Transverse colon (tissue), 4 donors: ENCODE measurements around the gene MFN1. TPM values are rescaled to one million over a fixed set of nuclear protein-coding genes. Genes with fewer than 3 reads are reported as not detected.

Experiments used
- DNase-seq: peaks from one replicate; pipeline ENCODE4 v3.0.0-alpha.2; 2019
- H3K27ac ChIP-seq, 4 donors: fragments of 200-600 bp; sonication (generic); 2 replicates each; pipeline ENCODE4 v1.5.1; 2016 to 2018; ENCODE audit warnings: inconsistent platforms in 4 of 4
- H3K27me3 ChIP-seq: fragments of 200-600 bp; sonication (generic); 2 replicates; pipeline ENCODE4 v1.5.1; 2017; ENCODE audit warnings: inconsistent platforms
- H3K36me3 ChIP-seq, 4 donors: fragments of 200-600 bp; sonication (generic); 2 replicates each; pipeline ENCODE4 v1.5.1; 2017 to 2019; ENCODE audit warnings: inconsistent platforms in 4 of 4
- H3K4me1 ChIP-seq, 4 donors: fragments of 200-600 bp; sonication (generic); 2 replicates each; pipeline ENCODE4 v1.5.1; 2017 to 2020; ENCODE audit warnings: inconsistent platforms in 4 of 4
- H3K4me3 ChIP-seq, 4 donors: fragments of 200-600 bp; sonication (generic); 1 replicate in 1 of 4; 2 replicates in 3 of 4; pipeline versions ENCODE4 v1.5.1 to v1.6.1; 2017 to 2019; ENCODE audit warnings: inconsistent platforms in 4 of 4
- H3K9me3 ChIP-seq, 2 donors: fragments of 200-600 bp; sonication (generic); 2 replicates each; pipeline ENCODE4 v1.5.1; 2017 to 2019; ENCODE audit warnings: inconsistent platforms in 2 of 2
- EP300 ChIP-seq: sonication (generic); formaldehyde crosslinking; IDR thresholded peaks from one replicate; pipeline ENCODE4 v1.6.1; 2017; ENCODE audit warnings: antibody characterized with exemption, low read depth
- POLR2A ChIP-seq: fragments of 450-650 bp; IDR thresholded peaks from one replicate; pipeline ENCODE4 v1.6.1; 2016; ENCODE audit warnings: antibody characterized with exemption, mild to moderate bottlenecking, moderate library complexity
- POLR2AphosphoS5 ChIP-seq, 3 donors: sonication (generic); formaldehyde crosslinking; IDR thresholded peaks; one replicate each; pipeline ENCODE4 v1.6.1; 2016; ENCODE audit warnings: antibody characterized with exemption in 3 of 3
- WGBS, 2 donors: methylation state at CpG; one replicate each; pipeline ENCODE4 v1.1.5; 2018; ENCODE audit warnings: low coverage in 1 of 2; 5-methylcytosine and 5-hydroxymethylcytosine counted together
- in situ Hi-C, 4 donors: fragments of 200-750 bp; cut with MboI; loops; one replicate each; pipeline versions ENCODE4 v1.15.0 to v1.15.1; 2017; ENCODE audit warnings: low sequenced_read_pairs in 3 of 4, low pct_ligation_motif_present in 1 of 4, low pct_unique_long_range_greater_than_20kb in 1 of 4
- intact Hi-C: fragments of 100-400 bp; cut with DNase I; formaldehyde crosslinking; loops from one replicate; pipeline ENCODE4 v1.15.1; 2023; ENCODE audit warnings: low total_unique reads
- total RNA-seq, 4 donors: library from RNA; depleted of rRNA; stranded (reverse); fragments of >200 nt; gene quantifications; one replicate each; pipeline ENCODE4 v1.1.0, GENCODE V29; 2016
- TF ChIP-seq, protein P1 (sequence below), 5 experiments: fragments of 200-600 bp in 3 of 5; fragments of 450-650 bp in 2 of 5; sonication (generic) in 3 of 5; IDR thresholded peaks; 1 replicate in 2 of 5; 2 replicates in 3 of 5; pipeline ENCODE4 v1.5.1; 2016 to 2017; ENCODE audit warnings: antibody characterized with exemption in 5 of 5, inconsistent platforms in 3 of 5, mild to moderate bottlenecking in 2 of 5, moderate library complexity in 1 of 5

MFN1 gene
- 10 to 100 TPM; 46.8 to 69.4 (median 62.6) TPM for total RNA-seq

DNA sequence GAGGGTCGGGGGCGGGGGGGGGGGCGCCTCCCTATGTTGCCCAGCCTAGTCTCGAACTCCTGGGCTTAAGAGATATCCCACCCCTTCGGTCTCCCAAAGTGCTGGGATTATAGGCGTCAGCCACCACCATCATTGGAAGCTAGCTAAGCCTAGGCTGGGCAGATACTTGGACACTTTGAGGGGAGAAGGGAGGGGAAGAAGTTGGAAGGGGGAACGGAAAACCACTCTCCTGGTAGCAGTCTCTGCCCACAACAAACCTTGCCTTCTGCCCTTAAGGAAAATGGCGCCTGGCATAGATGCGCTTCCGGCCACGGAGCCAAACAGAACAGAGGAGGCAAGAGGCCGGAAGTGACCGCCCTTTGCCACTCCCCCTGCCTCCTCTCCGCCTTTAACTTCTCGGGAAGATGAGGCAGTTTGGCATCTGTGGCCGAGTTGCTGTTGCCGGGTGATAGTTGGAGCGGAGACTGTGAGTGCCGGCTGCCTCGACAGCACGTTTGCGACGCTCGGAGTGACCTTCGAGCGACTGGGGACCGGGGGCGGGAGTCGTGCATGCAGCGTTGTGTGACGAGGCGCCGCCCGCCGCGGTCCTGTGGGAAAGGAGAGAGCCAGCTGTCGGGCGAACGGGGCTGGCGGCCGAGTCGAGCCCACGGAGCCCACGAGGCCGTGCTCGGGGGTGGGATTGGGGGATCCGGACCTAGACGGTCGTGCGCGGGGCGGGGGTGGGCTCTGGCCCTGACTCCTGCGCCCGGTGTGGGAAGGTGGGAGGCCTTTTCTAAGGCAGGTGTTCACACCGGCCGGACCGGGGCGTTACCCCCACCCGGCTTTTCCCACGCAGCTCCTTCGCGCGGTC lies at the start of gene MFN1:
Gene MFN1 (plus strand): TSS at position 365 of the 850 bp plus-strand sequence. CDS start 1,143 bp downstream, outside the sequence.
- WGBS, 2 donors, result 0% methylated on average over 34 of the region's 63 CpGs; no CpG with 5 or more reads in 1 of the 2 donors
- peaks cover 0 to 21% (median 7%) of the 10 kb centered on the region in 4 donors for H3K36me3 ChIP-seq
- intact Hi-C loops (loop anchor here (5.0 to 10.0 kb wide), 2 partner anchors 105 to 217 kb away; partner anchors contain the start of genes ACTL6A and GNB4), in situ Hi-C loops (no loop called here)
- peak within 1 kb of the TSS; percentile 55 to 80 (median 70) for H3K4me3 ChIP-seq
- DNase-seq, result peak; percentile 95
- TF ChIP-seq EP300 (no peak), POLR2AphosphoS5 (IDR thresholded peaks at IDR 0.05) (peak; percentile 85 to 92 (median 88)), POLR2A (peak; percentile 70)
- H3K27me3 ChIP-seq, result no peaks in the 10 kb centered on the region
- peaks cover 6 to 17% (median 7%) of the 10 kb centered on the region in 4 donors for H3K4me1 ChIP-seq
- H3K27ac ChIP-seq, result peak within 1 kb of the TSS; percentile 87 to 94 (median 91)
- H3K9me3 ChIP-seq, result no peaks in the 10 kb centered on the region

DNA sequence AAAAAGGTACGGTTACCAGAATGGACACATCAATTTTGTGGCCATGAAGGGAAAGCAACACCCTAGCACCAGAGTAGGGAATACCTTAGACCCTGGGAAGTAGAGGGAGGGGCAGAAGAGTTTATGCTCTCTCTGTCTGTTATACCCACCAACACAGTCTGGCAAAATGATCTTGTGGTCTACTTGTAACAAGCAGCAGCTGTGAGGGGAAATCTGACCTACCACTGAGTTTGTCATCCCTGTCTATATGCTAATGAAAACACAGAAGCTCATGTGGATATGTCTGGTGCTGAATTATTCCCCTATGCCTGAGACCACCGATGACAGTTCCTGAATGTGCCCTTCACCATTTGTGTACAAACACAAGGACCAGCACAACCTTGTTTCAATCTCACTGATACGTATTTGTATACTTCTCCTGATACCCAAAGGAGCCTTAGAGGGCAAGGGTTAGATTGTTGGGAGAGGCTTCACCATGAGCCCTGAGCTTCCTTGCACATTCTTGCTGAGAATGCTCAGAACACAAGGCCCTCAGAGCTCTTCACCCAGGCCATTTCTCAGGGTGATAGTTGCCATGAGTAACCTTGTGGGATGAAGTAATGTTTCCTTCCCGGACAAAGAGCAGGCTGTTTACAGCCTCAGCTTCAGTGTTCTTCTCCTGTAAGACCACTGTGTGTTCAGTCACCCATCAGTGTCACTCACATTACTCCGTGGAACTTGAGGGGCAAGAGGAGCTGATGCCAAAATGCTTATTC lies 49.4 kb upstream of the MFN1 start:
- intact Hi-C loops (no loop called here), in situ Hi-C loops (no loop called here)
- 69 to 73% methylated on average over 3 to 5 of the region's 5 CpGs for WGBS, 2 donors
- H3K9me3 ChIP-seq, result no peaks in the 10 kb centered on the region
- no peak overlapping the region for H3K4me3 ChIP-seq
- no peak for TF ChIP-seq EP300
- no peak for TF ChIP-seq POLR2A
- TF ChIP-seq POLR2AphosphoS5 (IDR thresholded peaks at IDR 0.05), result no peak
- H3K36me3 ChIP-seq, result no peaks in the 10 kb centered on the region
- DNase-seq, result no peak
- H3K27ac ChIP-seq, result no peak overlapping the region
- H3K4me1 ChIP-seq, result no peaks in the 10 kb centered on the region
- H3K27me3 ChIP-seq, result no peaks in the 10 kb centered on the region

DNA sequence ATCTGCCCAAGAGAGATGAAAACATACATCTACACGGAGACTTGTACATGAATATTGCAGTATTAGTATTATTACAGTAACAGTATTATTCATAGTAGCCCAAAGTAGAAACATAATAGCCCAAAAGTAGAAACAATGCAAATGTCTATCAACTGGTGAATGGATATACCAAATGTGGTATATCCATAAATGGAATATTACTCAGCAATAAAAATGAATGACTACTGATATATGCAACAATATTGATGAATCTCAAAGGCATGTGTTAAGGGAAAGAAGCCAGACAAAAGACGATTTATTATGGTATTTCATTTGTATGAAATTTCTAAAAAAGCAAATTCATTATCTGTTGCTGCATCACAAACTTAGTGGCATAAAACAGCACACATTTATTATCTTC lies 48.2 kb upstream of the MFN1 start:
- no peak for DNase-seq
- H3K4me1 ChIP-seq, result no peaks in the 10 kb centered on the region
- in situ Hi-C loops (no loop called here), intact Hi-C loops (no loop called here)
- no peaks in the 10 kb centered on the region for H3K36me3 ChIP-seq
- no peaks in the 10 kb centered on the region for H3K9me3 ChIP-seq
- WGBS, 2 donors, result 88 to 90% methylated on average over 2 of the region's 2 CpGs
- no peak for TF ChIP-seq POLR2AphosphoS5 (IDR thresholded peaks at IDR 0.05)
- TF ChIP-seq, protein P1, sequence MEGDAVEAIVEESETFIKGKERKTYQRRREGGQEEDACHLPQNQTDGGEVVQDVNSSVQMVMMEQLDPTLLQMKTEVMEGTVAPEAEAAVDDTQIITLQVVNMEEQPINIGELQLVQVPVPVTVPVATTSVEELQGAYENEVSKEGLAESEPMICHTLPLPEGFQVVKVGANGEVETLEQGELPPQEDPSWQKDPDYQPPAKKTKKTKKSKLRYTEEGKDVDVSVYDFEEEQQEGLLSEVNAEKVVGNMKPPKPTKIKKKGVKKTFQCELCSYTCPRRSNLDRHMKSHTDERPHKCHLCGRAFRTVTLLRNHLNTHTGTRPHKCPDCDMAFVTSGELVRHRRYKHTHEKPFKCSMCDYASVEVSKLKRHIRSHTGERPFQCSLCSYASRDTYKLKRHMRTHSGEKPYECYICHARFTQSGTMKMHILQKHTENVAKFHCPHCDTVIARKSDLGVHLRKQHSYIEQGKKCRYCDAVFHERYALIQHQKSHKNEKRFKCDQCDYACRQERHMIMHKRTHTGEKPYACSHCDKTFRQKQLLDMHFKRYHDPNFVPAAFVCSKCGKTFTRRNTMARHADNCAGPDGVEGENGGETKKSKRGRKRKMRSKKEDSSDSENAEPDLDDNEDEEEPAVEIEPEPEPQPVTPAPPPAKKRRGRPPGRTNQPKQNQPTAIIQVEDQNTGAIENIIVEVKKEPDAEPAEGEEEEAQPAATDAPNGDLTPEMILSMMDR (IDR thresholded peaks at IDR 0.05), result no peak
- no peak for TF ChIP-seq EP300
- no peak for TF ChIP-seq POLR2A
- H3K27ac ChIP-seq, result no peak overlapping the region
- no peaks in the 10 kb centered on the region for H3K27me3 ChIP-seq
- H3K4me3 ChIP-seq, result no peak overlapping the region

DNA sequence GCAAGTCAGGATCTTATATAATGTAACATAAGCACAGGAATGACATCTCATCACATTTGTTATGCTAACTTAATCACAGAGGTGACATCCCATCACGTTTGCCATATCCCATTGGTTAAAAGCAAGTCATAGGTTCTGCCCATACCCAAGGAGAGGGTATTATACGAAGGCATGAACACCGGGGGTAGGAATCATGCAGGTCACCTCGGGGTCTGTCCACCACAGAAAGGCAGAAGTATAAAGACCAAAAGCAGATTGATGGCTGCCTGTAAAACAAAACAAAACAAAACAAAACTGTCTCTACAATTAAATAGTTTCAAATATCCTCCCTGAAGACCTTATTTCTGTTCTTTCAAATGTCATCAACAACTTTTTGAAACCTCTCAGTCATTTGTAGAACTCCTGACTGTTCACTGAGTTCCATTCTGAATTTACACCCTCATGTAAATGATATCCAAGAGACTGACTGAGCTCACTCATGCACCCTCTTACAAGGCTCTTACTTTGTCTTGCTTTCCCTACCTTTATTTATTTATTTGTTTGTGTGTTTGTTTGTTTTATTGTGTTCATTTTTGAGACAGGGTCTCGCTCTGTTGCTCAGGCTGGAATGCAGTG lies 47.4 kb upstream of the MFN1 start:
- Histone ChIP-seq H3K4me3 (no peak overlapping the region), H3K36me3 (no peaks in the 10 kb centered on the region), H3K9me3 (no peaks in the 10 kb centered on the region), H3K27ac (no peak overlapping the region), H3K27me3 (no peaks in the 10 kb centered on the region), H3K4me1 (no peaks in the 10 kb centered on the region)
- in situ Hi-C loops (loop anchor here in 3 of 4 donors (10.0 to 25.0 kb wide), 2 partner anchors 188 to 285 kb away; no protein-coding TSS in a partner anchor), intact Hi-C loops (no loop called here)
- 67 to 72% methylated on average over 5 of the region's 5 CpGs for WGBS, 2 donors
- TF ChIP-seq POLR2A (no peak), POLR2AphosphoS5 (IDR thresholded peaks at IDR 0.05) (no peak), EP300 (no peak)
- no peak for DNase-seq

DNA sequence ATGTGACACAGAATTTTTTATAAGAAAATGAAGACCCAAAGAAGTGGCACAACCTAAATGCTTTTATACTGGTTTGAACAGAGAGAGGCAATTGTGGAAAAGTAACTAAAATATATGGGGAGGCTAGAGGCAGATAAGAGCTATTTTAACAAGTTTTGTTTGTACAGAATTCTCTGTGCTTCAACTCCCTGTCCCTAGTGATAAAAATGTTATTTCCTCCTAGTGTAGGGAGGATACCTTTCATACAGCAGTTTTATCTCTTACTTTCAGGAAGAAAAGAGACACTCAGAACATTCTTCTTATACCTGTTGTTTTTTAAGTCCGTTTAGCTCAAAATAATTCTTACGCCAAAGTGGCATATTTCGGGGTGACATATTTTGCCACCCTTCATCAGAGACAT lies 45.9 kb upstream of the MFN1 start:
- no peak overlapping the region for H3K27ac ChIP-seq
- no peaks in the 10 kb centered on the region for H3K9me3 ChIP-seq
- TF ChIP-seq POLR2A, result no peak
- no peak for TF ChIP-seq POLR2AphosphoS5 (IDR thresholded peaks at IDR 0.05)
- TF ChIP-seq, protein P1 (IDR thresholded peaks at IDR 0.05), result no peak
- no peak for TF ChIP-seq EP300
- H3K4me3 ChIP-seq, result no peak overlapping the region
- intact Hi-C loops (no loop called here), in situ Hi-C loops (loop anchor here in 3 of 4 donors (10.0 to 25.0 kb wide), 2 partner anchors 189 to 287 kb away; no protein-coding TSS in a partner anchor)
- H3K4me1 ChIP-seq, result no peaks in the 10 kb centered on the region
- WGBS, 2 donors, result 65 to 92% methylated on average over 2 to 3 of the region's 3 CpGs
- H3K36me3 ChIP-seq, result no peaks in the 10 kb centered on the region
- DNase-seq, result no peak
- H3K27me3 ChIP-seq, result no peaks in the 10 kb centered on the region
